GM12873 (cell line): ENCODE results near the gene STK35.

Experiments used
- TF ChIP-seq, protein P1 (sequence below): IDR thresholded peaks from 2 replicates; pipeline ENCODE4 v1.5.1; 2012; ENCODE audit warnings: low read depth, mild to moderate bottlenecking, moderate library complexity, low read length, control low read depth; ENCODE audit not compliant: insufficient read depth; ENCODE audit errors: missing control alignments

STK35 gene

DNA sequence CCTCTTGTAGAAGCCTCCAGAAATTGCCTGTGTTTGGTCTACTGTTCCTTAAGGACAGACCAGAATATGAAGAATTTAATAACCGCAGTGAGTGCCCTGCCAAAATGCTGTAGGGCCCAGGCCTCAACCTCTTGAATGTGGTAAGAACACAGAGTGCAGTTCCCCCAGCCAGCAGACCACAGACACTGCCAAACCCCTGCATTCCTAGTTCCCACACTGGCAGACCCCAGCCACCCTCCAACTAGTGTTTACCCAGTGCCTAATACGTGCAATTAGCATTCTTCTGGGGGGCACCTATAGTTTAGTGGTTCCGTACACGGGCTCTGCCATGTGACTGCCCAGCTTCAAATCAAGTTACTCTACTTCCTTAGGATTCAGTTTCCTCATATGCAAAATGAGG is 51.7 kb downstream of the STK35 start:
- TF ChIP-seq, protein P1, sequence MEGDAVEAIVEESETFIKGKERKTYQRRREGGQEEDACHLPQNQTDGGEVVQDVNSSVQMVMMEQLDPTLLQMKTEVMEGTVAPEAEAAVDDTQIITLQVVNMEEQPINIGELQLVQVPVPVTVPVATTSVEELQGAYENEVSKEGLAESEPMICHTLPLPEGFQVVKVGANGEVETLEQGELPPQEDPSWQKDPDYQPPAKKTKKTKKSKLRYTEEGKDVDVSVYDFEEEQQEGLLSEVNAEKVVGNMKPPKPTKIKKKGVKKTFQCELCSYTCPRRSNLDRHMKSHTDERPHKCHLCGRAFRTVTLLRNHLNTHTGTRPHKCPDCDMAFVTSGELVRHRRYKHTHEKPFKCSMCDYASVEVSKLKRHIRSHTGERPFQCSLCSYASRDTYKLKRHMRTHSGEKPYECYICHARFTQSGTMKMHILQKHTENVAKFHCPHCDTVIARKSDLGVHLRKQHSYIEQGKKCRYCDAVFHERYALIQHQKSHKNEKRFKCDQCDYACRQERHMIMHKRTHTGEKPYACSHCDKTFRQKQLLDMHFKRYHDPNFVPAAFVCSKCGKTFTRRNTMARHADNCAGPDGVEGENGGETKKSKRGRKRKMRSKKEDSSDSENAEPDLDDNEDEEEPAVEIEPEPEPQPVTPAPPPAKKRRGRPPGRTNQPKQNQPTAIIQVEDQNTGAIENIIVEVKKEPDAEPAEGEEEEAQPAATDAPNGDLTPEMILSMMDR = no peak

DNA sequence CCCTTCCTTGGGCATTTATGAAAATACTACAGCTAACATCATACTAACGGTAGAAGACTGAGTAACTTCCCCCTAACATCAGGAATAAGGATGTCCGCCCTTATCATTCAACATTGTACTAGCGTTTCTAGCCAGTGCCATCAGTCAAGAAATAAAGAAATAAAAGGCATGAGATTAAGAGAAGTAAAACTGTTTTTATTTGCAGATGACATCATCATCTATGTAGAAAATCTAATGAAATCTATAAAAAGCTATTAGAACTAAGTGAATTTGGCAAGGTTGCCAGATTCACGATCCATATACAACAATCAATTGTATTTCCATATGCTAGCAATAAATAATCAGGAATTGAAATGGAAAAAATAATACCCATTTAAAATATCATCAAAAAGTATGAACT is 54.6 kb downstream of the STK35 start:
- TF ChIP-seq, protein P1 = no peak

DNA sequence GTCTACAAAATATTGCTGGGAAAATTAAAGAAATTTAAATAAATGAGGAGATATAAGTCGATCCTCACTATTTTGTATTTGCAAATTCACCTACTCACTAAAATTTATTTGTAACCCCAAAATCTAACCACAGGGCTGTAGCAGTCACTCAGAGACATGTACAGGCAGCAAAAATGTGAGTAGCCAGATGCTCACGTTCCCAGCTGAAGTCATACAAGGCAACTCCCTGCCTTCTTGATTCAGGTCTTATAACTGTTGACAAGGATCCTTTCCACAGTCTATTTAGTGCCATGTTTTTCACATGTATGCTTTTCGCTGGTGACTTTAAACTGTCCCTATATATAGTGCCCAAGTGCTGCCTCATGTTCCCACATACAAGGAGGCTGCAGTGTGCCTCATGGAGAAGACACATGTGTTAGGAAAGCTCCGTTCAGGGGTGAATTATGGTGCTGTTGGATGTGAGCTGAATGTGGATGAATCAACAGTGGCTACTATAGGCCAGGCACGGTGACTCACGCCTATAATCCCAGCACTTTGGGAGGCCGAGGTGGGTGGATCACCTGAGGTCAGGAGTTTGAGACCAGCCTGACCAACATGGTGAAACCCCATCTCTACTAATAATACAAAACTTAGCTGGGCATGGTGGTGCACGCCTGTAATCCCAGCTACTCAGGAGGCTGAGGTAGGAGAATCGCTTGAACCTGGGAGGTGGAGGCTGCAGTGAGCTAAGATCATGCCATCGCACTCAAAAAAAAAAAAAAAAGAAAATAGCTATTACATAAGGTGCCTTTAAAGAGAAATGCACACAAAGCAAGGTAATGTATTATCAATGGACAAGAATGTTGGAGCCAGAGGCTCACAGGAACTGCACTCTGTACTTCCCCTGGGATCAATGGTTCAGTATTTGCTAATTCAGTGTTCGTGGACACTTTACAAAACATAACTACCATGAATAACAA is 55.3 kb downstream of the STK35 start:
- TF ChIP-seq, protein P1 = no peak

DNA sequence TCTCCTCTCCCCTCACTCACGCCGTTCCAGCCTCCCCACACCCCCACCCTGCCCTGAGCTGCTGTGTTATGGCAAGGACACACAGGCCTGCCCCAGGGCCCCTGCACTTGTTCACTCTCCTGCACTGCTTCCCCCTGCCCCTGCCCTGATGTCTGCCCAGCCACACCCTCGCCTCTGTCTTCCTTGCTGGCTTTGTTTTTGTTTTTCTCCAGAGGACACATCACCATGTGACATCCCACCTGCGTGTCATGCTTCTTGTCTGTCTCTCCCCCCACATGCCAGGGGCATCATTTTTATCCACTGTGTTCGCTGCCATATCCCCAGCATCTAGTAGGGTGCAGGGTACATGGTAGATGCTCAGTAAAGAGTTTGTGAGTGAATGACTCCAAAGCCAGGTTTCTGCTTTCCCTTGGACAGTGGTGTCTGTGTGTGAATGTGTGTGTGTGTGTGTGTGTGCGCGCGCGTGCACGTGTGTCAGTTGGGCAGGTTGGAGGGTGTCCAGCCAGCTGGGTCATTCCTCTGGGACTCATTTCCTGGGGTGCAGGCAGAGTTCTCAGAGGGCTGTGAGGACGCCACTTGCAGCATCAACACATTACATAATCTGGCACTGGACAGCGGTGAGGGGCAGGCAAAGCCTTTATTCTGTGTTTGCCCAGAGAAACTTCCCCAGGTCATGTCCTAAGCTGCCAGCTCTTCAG is 60.6 kb downstream of the STK35 start:
- TF ChIP-seq, protein P1 = no peak

DNA sequence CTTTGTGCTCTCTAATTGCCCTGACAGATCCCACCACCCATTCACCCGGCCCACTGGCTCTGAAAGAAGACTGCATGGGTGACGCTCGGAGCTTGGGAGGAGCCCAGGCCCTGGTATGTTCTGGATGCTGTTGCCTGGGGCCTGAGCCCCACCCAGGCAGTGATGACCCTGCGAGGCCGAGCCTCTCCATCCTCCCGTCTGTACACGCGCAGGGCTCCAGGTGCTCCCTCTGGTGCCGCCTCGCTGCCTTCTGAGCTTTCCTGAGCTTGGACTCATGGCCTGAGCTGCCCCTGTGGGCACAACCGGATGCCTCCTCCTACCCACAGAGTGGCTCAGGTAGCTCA is 61.2 kb downstream of the STK35 start:
- TF ChIP-seq, protein P1 = no peak

DNA sequence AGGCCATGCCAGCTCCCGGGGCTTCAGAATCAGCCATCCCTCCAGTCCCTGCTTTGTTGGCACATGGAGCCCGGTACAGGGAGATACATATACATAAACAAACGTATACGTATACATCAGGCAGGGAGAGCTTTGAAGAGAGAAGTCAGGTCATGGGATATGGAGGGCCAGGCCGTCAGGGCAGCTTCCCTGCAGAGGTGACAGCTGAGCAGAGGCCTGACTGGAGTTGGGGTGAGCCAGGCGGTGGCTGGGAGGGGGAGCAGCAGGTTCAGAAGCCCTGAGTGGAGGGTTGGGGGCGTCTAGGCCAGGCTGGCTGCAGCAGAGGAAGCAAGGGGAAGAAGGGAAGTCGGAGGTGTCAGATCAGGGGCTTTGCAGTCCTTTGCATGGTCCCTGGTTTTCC is 61.7 kb downstream of the STK35 start:
- TF ChIP-seq, protein P1 = no peak

DNA sequence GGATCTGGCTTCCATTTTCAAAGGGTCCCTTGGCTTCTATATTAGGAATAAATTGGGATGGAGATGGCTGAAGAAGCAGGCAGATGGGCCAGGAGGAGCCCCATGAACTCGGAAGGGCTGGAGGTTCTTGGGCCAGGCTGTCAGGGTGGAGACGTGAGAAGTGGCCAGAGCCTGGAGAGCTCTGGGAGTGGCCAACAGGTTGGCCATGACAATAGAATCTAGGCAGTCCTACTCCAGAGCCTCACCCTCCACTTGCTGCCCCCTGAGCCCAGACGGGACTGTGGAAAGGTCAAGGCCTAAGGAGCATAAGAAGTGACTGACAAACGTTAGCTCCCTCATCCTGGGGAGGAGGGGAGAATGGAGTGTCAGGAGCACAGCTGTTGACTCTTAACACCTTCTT is 62.1 kb downstream of the STK35 start:
- TF ChIP-seq, protein P1 = no peak
